Fibroblast of gingiva (primary cell): ENCODE results near the gene SPECC1.
"Not testable (repeated sequence)": the region's sequence is repeated elsewhere in the genome, so short reads cannot be mapped to it uniquely, and the experiment has no call there.

Experiments
- DNase-seq: peaks from one replicate; pipeline ENCODE4 v3.0.0-alpha.2; 2011; ENCODE audit warnings: low read depth

SPECC1 gene

GRCh38 chr17:20010099-20010863 is 1.1 kb downstream of the SPECC1 start:
- DNase-seq, result peak; percentile 70

- no peak for DNase-seq
These were observed 1.8 kb downstream of the SPECC1 start for GRCh38 chr17:20010936-20011335.

DNA sequence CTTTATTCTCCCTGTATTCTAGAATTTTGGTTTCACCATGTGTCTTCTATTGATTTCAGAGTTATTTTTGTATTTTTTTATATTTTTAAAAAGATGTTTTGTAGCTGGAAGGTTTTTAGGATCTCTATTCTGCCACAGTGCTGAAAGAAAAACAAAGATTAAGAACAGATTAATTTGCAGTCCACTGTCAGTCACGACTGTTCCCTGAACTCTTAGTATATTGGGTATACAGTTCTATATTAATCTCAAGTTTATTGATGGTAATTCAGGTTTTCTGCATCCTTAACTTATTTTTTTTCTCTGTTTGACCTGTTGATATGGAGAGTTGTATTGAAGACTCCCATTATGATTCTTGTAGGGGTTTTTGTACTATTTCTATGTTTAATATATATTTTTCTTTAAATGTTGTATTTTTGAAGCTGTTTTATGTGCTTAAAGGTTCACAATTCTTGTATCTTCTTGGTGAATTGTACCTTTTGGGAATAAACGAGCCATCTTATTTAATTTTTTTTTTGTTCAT is 2.9 kb downstream of the SPECC1 start:
- no peak for DNase-seq

- DNase-seq, result not testable (repeated sequence)
These were observed 7.4 kb downstream of the SPECC1 start for GRCh38 chr17:20016475-20016992.

GRCh38 chr17:20022701-20023100 is 13.5 kb downstream of the SPECC1 start:
- DNase-seq, result peak; percentile 62

DNA sequence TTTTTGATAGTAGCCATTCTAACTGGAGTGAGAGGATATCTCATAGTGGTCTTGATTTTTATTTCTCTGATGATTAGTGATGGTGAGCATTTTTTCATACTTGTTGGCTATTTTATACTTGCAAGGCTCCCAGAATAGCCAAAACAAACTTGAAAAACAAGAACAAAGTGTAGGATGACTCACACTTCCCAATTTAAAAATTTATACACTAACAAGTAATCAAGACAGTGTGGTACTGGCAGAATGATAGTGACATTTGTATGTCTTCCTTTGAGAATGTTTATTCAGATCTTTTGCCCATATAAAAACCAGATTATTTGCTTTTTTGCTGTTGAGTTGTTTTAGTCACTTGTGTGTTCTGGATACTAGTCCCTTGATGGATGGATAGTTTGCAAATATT is 17.8 kb downstream of the SPECC1 start:
- peak; percentile 53 for DNase-seq

- DNase-seq, result peak; percentile 91
These were observed 19.3 kb downstream of the SPECC1 start for GRCh38 chr17:20028443-20028842.

DNA sequence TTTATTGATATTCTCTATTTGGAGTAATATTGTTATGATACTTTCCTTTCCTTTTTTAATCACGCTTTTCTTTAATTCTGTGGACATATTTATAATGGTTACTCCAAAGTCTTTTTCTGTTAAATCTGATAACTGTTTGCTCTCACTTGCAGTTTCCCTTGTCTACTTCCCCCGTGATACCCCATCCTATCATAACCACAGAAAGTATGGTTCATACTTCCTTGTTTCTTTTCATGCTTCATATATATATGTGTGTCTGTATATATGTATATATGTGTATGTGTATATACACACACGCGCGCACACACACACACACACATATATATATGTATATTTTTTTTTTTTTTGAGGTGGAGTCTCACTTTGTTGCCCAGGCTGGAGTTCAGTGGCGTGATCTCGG is 23.5 kb downstream of the SPECC1 start:
- no peak for DNase-seq

GRCh38 chr17:20033415-20033814 is 24.3 kb downstream of the SPECC1 start:
- no peak for DNase-seq

GRCh38 chr17:20035501-20035900 is 26.3 kb downstream of the SPECC1 start:
- DNase-seq, result no peak

DNA sequence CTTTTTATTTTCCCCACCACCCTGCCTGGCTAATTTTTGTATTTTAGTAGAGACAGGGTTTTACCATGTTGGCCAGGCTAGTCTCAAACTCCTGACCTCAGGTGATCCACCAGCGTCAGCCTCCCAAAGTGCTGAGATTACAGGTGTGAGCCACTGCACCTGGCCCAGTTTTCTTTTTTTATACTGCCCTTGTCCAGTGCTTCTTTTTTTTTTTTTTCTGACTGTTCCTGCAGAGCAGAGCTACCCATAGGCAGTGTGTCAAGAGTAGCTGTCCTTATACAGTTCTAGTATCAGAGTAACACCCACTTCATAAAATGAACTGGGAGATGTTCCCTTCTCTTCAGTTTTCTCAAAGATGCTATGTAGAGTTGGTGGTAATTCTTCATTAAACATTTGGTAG is 28.1 kb downstream of the SPECC1 start:
- not testable (repeated sequence) for DNase-seq

GRCh38 chr17:20039037-20039436 is 29.9 kb downstream of the SPECC1 start:
- DNase-seq, result no peak

DNA sequence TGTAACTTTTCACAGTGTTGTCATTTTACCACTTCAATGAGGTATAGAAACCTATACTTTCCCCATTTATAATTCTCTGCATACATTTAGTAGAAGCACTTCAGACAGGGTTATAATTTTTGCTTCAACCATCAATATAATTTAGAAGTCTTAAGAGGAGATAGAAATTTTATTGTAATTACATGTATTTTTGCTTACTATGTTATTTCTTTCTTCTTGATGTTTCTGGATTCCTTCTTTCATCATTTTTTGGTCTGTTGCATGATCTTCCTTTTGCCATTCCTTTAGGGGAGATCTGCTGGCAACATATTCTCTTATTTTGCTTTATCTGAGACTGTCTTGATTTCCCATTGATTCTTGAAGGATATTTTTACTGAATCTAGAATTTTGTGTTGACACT is 31.1 kb downstream of the SPECC1 start:
- DNase-seq, result no peak

DNA sequence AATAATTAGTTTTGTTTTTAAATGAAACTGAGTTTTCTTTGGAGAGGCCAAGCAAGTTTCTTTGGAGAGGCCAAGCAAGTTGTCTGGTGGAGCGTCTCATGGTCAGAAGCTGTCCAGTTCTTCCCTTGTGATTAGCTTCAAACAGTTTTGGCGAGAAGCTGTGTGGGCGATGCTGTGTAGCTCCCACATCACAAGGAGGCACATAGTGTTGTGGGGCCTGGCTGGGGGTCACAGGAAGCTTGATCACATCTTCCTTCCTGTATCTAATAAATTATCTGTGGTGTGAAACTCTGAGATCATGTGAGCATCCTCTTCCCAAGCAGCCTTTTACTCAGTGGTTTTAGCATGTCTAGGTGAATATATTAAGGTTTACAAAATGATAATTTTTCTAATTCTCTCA is 33.9 kb downstream of the SPECC1 start:
- no peak for DNase-seq

- no peak for DNase-seq
These were observed 36.3 kb downstream of the SPECC1 start for GRCh38 chr17:20045476-20045875.

GRCh38 chr17:20046629-20047028 is 37.5 kb downstream of the SPECC1 start:
- no peak for DNase-seq

DNA sequence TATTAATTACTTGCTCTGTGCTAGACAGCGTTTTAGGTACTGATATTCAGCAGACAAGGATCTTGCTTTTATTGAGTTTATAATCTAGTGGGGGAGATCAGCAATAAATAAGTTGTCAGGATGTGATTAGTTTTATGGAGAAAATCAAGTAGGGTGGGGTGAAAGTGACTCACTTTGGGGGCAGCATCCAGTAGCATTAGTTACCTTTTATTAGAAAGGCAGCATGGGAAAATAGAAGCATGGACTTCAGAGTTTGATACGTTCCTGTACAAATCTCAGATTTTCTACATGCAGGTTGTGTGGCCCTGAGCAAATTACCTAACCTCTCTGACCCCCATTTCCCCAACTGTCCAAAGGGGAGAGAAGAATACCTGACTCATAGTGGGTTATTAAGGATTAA is 42.5 kb downstream of the SPECC1 start:
- no peak for DNase-seq

- DNase-seq, result no peak
These were observed 44.3 kb downstream of the SPECC1 start for GRCh38 chr17:20053361-20053964.

GRCh38 chr17:20059728-20060188 is 50.6 kb downstream of the SPECC1 start:
- DNase-seq, result peak; percentile 63

DNA sequence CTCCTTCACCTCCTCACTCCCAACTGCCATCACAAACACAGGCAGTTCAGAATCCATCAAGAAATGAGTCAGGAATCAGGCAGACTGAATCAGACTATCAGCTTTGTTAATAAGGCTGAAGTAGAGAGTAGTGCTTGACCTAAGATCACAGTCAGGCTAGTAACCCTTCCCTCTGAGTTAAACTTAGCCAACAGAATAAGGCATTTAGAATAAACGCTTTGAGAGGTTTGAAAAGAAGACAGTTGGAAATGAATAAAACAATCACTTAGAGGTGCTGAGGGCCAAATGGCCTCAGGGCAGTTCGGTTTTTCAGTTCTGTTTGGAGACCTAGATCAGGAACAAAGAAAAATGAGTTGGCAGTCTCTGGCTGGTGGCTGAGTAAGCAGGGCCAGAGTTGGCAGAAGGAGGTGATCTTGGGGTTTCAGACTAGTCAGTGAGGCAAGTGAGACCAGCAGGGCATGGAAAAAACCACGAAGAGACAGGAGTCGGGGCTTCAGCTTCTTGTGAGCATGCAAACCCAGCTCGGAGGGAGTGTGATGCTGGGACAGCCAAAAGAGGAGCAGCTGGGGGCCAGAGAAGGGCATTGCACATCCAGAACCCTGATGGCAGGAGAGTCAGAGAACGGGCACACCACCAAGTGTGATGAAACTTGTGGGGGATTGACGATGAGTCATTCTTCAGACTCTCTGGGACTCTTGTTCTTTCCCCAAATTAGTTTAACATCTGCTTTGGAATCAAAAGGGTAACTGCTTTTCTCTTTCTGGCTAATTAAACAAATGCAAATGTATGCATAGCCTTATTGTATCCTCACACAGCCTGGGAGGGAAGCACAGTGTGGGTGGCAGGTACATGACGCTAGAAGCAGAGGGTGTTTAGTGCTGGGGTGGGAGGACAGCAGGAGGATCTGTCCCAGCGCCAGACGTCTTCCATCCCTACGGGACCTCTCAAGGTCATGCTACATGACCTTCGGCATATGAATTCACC is 54.8 kb downstream of the SPECC1 start:
- DNase-seq, result peak; percentile 100

GRCh38 chr17:20066253-20066652 is 57.1 kb downstream of the SPECC1 start:
- peak; percentile 91 for DNase-seq

DNA sequence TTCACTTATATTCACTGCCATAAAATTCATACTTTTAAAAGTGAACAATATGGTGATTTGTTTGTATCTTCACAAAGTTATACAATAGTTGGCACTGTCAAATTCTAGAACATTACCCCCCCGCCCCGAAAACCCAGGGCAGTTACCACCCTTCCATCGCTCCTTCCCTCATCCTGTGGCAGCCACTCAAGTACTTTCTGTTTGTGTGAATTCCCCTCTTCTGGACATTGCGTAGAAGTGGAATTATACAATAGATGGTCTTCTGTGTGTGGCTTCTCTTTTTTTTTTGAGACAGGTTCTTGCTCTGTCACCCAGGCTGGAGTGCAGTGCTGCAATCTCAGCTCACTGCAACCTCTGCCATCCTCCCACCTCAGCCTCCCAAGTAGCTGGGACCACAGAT is 58.6 kb downstream of the SPECC1 start:
- no peak for DNase-seq
